Right renal pelvis (tissue), 4 donors: ENCODE results near the gene CYP2R1. TPM values are rescaled to one million over a fixed set of nuclear protein-coding genes. Genes with fewer than 3 reads are reported as not detected.

Source experiments
- DNase-seq, 4 donors: peaks; one replicate each; pipeline ENCODE4 v3.0.0-alpha.2; 2013; ENCODE audit warnings: low read depth in 4 of 4, low spot score in 3 of 4, missing footprints in 1 of 4
- polyA plus RNA-seq, 4 donors: library from polyadenylated mRNA; unstranded; fragments of 120-200 nt; gene quantifications; one replicate each; pipeline ENCODE4 v1.2.1, GENCODE V29; 2013; ENCODE audit not compliant: insufficient read length in 4 of 4

CYP2R1 gene
- polyA plus RNA-seq, 4 donors = 20.8 to 23.0 (median 21.8) TPM

DNA sequence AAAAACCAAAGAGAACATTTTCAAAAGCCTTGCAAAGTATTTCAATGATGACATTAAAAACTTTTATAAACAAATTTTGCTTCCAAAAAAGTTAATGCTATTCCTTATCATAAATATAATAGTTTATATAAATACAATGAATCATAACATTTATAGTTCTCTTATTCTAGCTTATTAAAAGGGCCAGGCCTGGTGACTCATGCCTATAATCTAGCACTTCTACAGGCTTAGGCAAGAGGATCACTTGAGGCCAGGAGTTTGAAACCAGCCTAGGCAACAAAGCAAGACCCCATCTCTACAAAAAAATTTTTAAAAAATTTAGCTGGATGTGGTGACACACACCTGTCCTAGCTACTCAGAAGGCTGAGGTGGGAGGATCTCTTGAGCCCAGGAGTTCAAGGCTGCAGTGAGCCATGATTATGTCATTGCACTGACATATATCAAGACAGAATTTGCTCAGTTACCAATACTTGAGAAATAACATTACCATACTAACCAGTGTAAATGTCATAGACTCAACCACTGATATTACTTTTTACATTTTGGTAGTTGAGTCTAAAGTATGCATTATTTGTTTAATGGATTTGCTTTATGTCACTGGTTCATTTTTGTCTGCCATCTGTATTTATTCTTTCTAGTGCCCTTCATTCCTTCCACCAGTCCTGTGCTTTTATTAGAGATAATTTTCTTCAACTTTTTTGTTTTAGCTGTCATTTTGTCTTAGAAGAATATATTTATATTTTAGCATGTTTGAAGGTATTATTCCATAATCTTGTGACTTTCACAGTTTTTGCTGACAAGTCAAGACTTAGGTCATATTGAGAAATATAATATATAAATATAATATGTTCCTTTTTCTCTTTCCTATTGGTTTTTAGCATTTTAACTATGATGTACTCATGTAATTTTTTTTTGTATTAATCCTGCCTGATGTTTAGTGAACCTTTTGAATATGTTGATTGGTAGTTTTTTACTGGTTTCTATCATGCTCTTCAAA is 56.2 kb downstream of the CYP2R1 start:
- no peak for DNase-seq

Other genes with a start within 250 kb of the CYP2R1 start
- gene PDE3B, start 248.4 kb downstream of the CYP2R1 start, polyA plus RNA-seq = 1 to 10 TPM; 8.1 to 9.5 (median 8.4) TPM
- 10 to 100 TPM; 11.6 to 13.4 (median 12.3) TPM for gene CALCA, start 80.1 kb upstream of the CYP2R1 start, polyA plus RNA-seq
- gene CALCB, start 181.4 kb upstream of the CYP2R1 start, polyA plus RNA-seq = 1 to 10 TPM; 2.8 to 4.2 (median 3.5) TPM
- 1 to 10 TPM in 1 of 4 donors, under 1 TPM in 3; 0.41 to 1.1 (median 0.57) TPM for gene INSC, start 222.7 kb upstream of the CYP2R1 start, polyA plus RNA-seq